WERI-Rb-1 (cell line): Measurements from ENCODE around the gene ZNF830.
A peak's percentile ranks its signal among the peaks of the same experiment; 100 is the strongest.

ENCODE experiments used
- DNase-seq: peaks from one replicate; pipeline ENCODE4 v3.0.0-alpha.2; 2020
- H3K27ac ChIP-seq: fragments of 250-450 bp; sonication (Bioruptor Pico); 2 replicates; pipeline ENCODE4 v1.5.1; 2020; ENCODE audit warnings: mild to moderate bottlenecking, moderate library complexity
- H3K27me3 ChIP-seq: fragments of 250-450 bp; sonication (Bioruptor Pico); 2 replicates; pipeline ENCODE4 v1.5.1; 2021; ENCODE audit warnings: mild to moderate bottlenecking, low read depth, moderate library complexity; ENCODE audit not compliant: insufficient read depth, severe bottlenecking
- H3K36me3 ChIP-seq: fragments of 250-450 bp; sonication (Bioruptor Pico); 2 replicates; pipeline ENCODE4 v1.5.1; 2020; ENCODE audit warnings: mild to moderate bottlenecking, moderate library complexity
- H3K4me3 ChIP-seq: 2 replicates; pipeline ENCODE4 v1.5.1; 2011; ENCODE audit warnings: low read depth, mild to moderate bottlenecking, control low read depth, low read length
- H3K9me3 ChIP-seq: fragments of 250-450 bp; sonication (Bioruptor Pico); 2 replicates; pipeline ENCODE4 v1.5.1; 2021; ENCODE audit warnings: mild to moderate bottlenecking, moderate library complexity; ENCODE audit not compliant: severe bottlenecking
- CTCF ChIP-seq: IDR thresholded peaks from 2 replicates; pipeline ENCODE4 v1.5.1; 2011; ENCODE audit warnings: low read depth, mild to moderate bottlenecking, control low read depth, inconsistent platforms, low read length

ZNF830 gene

GRCh38 chr17:34979153-34979552 is 17.8 kb downstream of the ZNF830 start:
- H3K36me3 ChIP-seq, result peaks cover 16% of the 10 kb centered on the region
- no peak for TF ChIP-seq CTCF
- H3K27ac ChIP-seq, result no peak overlapping the region
- DNase-seq, result no peak
- H3K9me3 ChIP-seq, result no peaks in the 10 kb centered on the region
- H3K27me3 ChIP-seq, result no peaks in the 10 kb centered on the region
- no peak overlapping the region for H3K4me3 ChIP-seq

- no peak for DNase-seq
- Histone ChIP-seq H3K27me3 (no peaks in the 10 kb centered on the region), H3K4me3 (peak overlapping the region; percentile 96), H3K9me3 (no peaks in the 10 kb centered on the region), H3K27ac (peak overlapping the region; percentile 99), H3K36me3 (peaks cover 19% of the 10 kb centered on the region)
- no peak for TF ChIP-seq CTCF
Measured at GRCh38 chr17:34979650-34980352, 18.5 kb downstream of the ZNF830 start.

GRCh38 chr17:34980353-34980680 is 19.0 kb downstream of the ZNF830 start, which contains the start of gene LIG3:
Gene LIG3, plus strand, starts transcription at chr17:34980512. Its CDS starts 2,494 bp downstream, at chr17:34983006.
- H3K27ac ChIP-seq, result peak within 1 kb of the TSS; percentile 99
- peak within 1 kb of the TSS; percentile 96 for H3K4me3 ChIP-seq
- H3K27me3 ChIP-seq, result no peaks in the 10 kb centered on the region
- DNase-seq, result peak; percentile 96
- H3K36me3 ChIP-seq, result peaks cover 24% of the 10 kb centered on the region
- TF ChIP-seq CTCF, result no peak
- H3K9me3 ChIP-seq, result no peaks in the 10 kb centered on the region

GRCh38 chr17:34980681-34981537 is 19.6 kb downstream of the ZNF830 start:
- Histone ChIP-seq H3K27me3 (no peaks in the 10 kb centered on the region), H3K27ac (peak overlapping the region; percentile 99), H3K4me3 (peak overlapping the region; percentile 96), H3K9me3 (no peaks in the 10 kb centered on the region), H3K36me3 (peaks cover 28% of the 10 kb centered on the region)
- TF ChIP-seq CTCF, result peak; percentile 63
- peak; percentile 75 for DNase-seq

GRCh38 chr17:34981538-34982241 is 20.4 kb downstream of the ZNF830 start:
- no peak for TF ChIP-seq CTCF

More at GRCh38 chr17:34981538-34982241, 20.4 kb downstream of the ZNF830 start:
- no peaks in the 10 kb centered on the region for H3K9me3 ChIP-seq
- H3K4me3 ChIP-seq, result peak overlapping the region; percentile 96
- no peak for DNase-seq
- H3K36me3 ChIP-seq, result peaks cover 36% of the 10 kb centered on the region
- no peaks in the 10 kb centered on the region for H3K27me3 ChIP-seq
- H3K27ac ChIP-seq, result peak overlapping the region; percentile 99
